Measurements from ENCODE around the gene IBA57.

GRCh38 chr1:228213917-228214808, 48.6 kb downstream of the IBA57 start:
- TF ChIP-seq CTCF (IDR thresholded peaks at IDR 0.05) = no peak
- no peak for TF ChIP-seq POLR2A (IDR thresholded peaks at IDR 0.05)
